Heart left ventricle (tissue), 13 donors: ENCODE measurements around the gene PUS1.

Source experiments
- POLR2A ChIP-seq, 2 donors: fragments of 450-650 bp; IDR thresholded peaks; one replicate each; pipeline ENCODE4 v1.6.1; 2017; ENCODE audit warnings: antibody characterized with exemption in 2 of 2, mild to moderate bottlenecking in 2 of 2, moderate library complexity in 2 of 2
- TF ChIP-seq, protein P1 (sequence below), 12 donors: fragments of 200-600 bp; sonication (generic) in 4 of 12; IDR thresholded peaks; one replicate each; pipeline versions ENCODE4 v1.5.0 to v1.8.0; 2018 to 2022; ENCODE audit warnings: antibody characterized with exemption in 12 of 12, mild to moderate bottlenecking in 5 of 12
- donor health status: ischemic (EF 13 %, LVEDD 7.1; RV severe dilation, severe dysfunction).
- donor health status: DM: no; HTN: yes; CAD: no.
- donor health status: DM: no; HTN: no; CAD: no.
- donor health status: ischemic (EF 25% LVEDD 6.9; RV normal size, moderate dysfunction).
- donor health status: ischemic (EF 25% LVEDD 5.7; RV mildly dilated, moderate dysfunction).
- donor health status: ischemic (EF 35%, LVEDD 5.7; RV mildly dilated, moderate dysfunction).
- donor health status: nonischemic (EF 11% LVEDD 7.7; RV severe dilation, severe dysfunction).
- donor health status: DM: yes; HTN: yes; CAD: no.
- donor health status: PGD.
- donor health status: ischemic (EF 29% LVEDD 5.4; RV normal size, mild dysfunction).
- donor health status: nonischemic (EF 23%, LVEDD 6.1; RV moderate dilation, normal function).

GRCh38 chr12:131892711-131893604 lies 36.1 kb upstream of the PUS1 start:
- TF ChIP-seq, protein P1, sequence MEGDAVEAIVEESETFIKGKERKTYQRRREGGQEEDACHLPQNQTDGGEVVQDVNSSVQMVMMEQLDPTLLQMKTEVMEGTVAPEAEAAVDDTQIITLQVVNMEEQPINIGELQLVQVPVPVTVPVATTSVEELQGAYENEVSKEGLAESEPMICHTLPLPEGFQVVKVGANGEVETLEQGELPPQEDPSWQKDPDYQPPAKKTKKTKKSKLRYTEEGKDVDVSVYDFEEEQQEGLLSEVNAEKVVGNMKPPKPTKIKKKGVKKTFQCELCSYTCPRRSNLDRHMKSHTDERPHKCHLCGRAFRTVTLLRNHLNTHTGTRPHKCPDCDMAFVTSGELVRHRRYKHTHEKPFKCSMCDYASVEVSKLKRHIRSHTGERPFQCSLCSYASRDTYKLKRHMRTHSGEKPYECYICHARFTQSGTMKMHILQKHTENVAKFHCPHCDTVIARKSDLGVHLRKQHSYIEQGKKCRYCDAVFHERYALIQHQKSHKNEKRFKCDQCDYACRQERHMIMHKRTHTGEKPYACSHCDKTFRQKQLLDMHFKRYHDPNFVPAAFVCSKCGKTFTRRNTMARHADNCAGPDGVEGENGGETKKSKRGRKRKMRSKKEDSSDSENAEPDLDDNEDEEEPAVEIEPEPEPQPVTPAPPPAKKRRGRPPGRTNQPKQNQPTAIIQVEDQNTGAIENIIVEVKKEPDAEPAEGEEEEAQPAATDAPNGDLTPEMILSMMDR (IDR thresholded peaks at IDR 0.05) = no peak
- no peak for TF ChIP-seq POLR2A (IDR thresholded peaks at IDR 0.05)
